KMS-11 (cell line): ENCODE results near the gene GATA5.

Source experiments
- H2AFZ ChIP-seq: fragments of 200-600 bp; sonication (generic); 2 replicates; pipeline ENCODE4 v1.6.1; 2016; ENCODE audit warnings: antibody characterized with exemption, mixed run types, low read depth
- H3K27ac ChIP-seq: fragments of 200-600 bp; sonication (generic); 2 replicates; pipeline ENCODE4 v1.6.1; 2016; ENCODE audit warnings: mild to moderate bottlenecking, mixed run types
- H3K27me3 ChIP-seq: fragments of 200-600 bp; sonication (generic); 2 replicates; pipeline ENCODE4 v1.6.1; 2017; ENCODE audit warnings: mild to moderate bottlenecking, low read depth, mixed run types, moderate library complexity; ENCODE audit not compliant: insufficient read depth
- H3K36me3 ChIP-seq: fragments of 200-600 bp; sonication (generic); 2 replicates; pipeline ENCODE4 v1.6.1; 2017; ENCODE audit warnings: mild to moderate bottlenecking, mixed run types; ENCODE audit not compliant: insufficient read depth
- H3K4me1 ChIP-seq: fragments of 200-600 bp; sonication (generic); 2 replicates; pipeline ENCODE4 v1.6.1; 2016; ENCODE audit warnings: mild to moderate bottlenecking, low read depth, mixed run types; ENCODE audit not compliant: poor library complexity, severe bottlenecking
- H3K4me2 ChIP-seq: fragments of 200-600 bp; sonication (generic); 2 replicates; pipeline ENCODE4 v1.7.0; 2016; ENCODE audit warnings: mild to moderate bottlenecking, mixed run types
- H3K4me3 ChIP-seq: fragments of 200-600 bp; sonication (generic); IDR thresholded peaks from 2 replicates; pipeline ENCODE4 v1.6.1; 2017; ENCODE audit warnings: low read depth, low read length, mixed read lengths; ENCODE audit not compliant: insufficient read depth
- H3K79me2 ChIP-seq: fragments of 200-600 bp; sonication (generic); 2 replicates; pipeline ENCODE4 v1.6.1; 2016; ENCODE audit warnings: low read depth, mixed run types; ENCODE audit not compliant: insufficient read depth
- H3K9ac ChIP-seq: fragments of 200-600 bp; sonication (generic); 2 replicates; pipeline ENCODE4 v1.6.1; 2016; ENCODE audit warnings: mild to moderate bottlenecking, mixed run types
- H4K20me1 ChIP-seq: fragments of 200-600 bp; sonication (generic); 2 replicates; pipeline ENCODE4 v1.6.1; 2016; ENCODE audit warnings: mild to moderate bottlenecking, mixed run types; ENCODE audit not compliant: insufficient read depth
- TF ChIP-seq, protein P1 (sequence below): fragments of 200-600 bp; sonication (generic); conservative IDR thresholded peaks from 2 replicates; pipeline ENCODE4 v1.6.1; 2017; ENCODE audit warnings: low read depth, mild to moderate bottlenecking, antibody characterized with exemption, low read length, moderate library complexity, mixed read lengths

The GATA5 gene

DNA sequence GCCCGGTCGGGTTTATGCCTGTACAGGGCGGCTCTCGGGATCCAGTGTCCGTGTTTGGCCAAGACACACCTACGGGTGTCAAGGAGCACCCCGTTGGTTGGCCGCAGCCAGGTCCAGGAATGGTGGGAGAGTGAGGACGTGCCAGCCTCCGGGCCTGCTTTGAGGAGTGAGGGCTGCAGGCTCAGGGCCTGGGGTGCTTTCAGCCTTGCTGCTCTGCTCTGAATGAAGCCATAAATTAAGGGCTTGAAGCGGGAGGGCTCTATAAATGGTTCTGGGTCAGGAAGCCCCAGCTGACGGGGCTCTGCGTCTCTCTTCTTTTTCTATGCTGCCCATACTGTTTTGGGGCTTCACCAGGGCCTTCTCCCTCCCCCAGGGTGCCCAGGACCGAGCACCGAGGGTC is 15.1 kb downstream of the GATA5 start:
- Histone ChIP-seq H3K79me2 (no peaks in the 10 kb centered on the region), H3K27ac (no peak overlapping the region), H3K27me3 (peaks cover 98% of the 10 kb centered on the region), H3K4me1 (no peaks in the 10 kb centered on the region), H4K20me1 (no peaks in the 10 kb centered on the region), H2AFZ (no peak overlapping the region), H3K36me3 (no peaks in the 10 kb centered on the region), H3K9ac (no peak overlapping the region), H3K4me3 (no peak overlapping the region), H3K4me2 (no peak overlapping the region)
- TF ChIP-seq, protein P1, sequence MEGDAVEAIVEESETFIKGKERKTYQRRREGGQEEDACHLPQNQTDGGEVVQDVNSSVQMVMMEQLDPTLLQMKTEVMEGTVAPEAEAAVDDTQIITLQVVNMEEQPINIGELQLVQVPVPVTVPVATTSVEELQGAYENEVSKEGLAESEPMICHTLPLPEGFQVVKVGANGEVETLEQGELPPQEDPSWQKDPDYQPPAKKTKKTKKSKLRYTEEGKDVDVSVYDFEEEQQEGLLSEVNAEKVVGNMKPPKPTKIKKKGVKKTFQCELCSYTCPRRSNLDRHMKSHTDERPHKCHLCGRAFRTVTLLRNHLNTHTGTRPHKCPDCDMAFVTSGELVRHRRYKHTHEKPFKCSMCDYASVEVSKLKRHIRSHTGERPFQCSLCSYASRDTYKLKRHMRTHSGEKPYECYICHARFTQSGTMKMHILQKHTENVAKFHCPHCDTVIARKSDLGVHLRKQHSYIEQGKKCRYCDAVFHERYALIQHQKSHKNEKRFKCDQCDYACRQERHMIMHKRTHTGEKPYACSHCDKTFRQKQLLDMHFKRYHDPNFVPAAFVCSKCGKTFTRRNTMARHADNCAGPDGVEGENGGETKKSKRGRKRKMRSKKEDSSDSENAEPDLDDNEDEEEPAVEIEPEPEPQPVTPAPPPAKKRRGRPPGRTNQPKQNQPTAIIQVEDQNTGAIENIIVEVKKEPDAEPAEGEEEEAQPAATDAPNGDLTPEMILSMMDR: no peak

GRCh38 chr20:62459488-62459887 is 16.3 kb downstream of the GATA5 start:
- no peak overlapping the region for H2AFZ ChIP-seq
- H3K36me3 ChIP-seq: no peaks in the 10 kb centered on the region
- H3K4me2 ChIP-seq: no peak overlapping the region
- no peaks in the 10 kb centered on the region for H4K20me1 ChIP-seq
- TF ChIP-seq, protein P1: no peak
- H3K4me3 ChIP-seq: no peak overlapping the region
- H3K9ac ChIP-seq: no peak overlapping the region
- H3K27me3 ChIP-seq: peaks cover 100% of the 10 kb centered on the region
- no peaks in the 10 kb centered on the region for H3K4me1 ChIP-seq
- H3K79me2 ChIP-seq: no peaks in the 10 kb centered on the region
- no peak overlapping the region for H3K27ac ChIP-seq

DNA sequence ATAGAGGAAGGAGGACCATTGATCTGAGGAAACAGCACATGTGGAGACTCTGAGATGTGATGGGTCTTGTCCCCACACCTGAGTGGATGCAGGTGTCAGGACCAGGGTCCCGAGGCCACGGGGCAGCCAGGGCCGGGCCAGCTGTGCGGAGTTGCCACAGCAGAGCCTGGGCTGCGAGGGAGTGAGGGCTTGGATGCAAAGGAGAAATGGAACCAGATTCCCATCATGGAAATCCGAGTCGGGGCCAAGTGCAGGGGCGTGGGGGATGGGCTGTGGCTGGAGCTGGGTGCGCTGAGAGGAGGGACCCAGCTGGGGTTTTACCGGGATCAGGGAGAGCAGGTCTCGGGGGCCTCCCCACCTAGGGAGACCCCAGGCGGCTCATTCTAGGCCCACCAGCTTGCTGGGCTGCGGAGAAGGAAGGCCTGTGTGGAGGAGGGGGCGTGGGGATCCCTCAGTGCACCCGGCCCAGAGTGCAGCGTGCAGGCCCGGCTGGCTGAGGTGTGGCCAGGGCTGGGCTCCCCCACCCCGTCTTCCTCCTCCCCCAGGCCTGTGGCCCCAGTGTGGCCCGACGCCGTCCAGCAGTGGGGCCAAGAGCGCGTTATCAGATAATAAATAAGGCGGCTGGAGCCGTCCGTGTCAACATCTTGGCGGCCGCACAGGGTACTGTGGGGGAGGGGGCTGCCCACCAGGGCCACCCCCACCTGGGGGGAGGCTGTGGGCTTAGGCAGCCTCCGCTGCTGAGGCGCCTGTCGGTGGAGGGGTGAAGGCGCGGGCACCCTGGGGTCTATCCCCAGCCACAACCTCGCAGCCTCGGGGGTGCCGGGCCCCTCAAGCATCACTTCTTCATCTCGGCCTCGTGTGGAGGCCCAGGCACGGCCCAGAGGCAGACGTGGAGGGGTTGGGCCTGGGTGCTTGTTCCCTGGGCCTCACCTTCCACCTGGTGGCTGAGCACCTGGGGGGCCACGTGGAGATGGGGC is 17.2 kb downstream of the GATA5 start:
- no peak overlapping the region for H3K4me2 ChIP-seq
- TF ChIP-seq, protein P1: no peak
- H3K79me2 ChIP-seq: no peaks in the 10 kb centered on the region
- H3K9ac ChIP-seq: no peak overlapping the region
- H2AFZ ChIP-seq: no peak overlapping the region
- no peak overlapping the region for H3K4me3 ChIP-seq
- H3K36me3 ChIP-seq: no peaks in the 10 kb centered on the region
- H3K27me3 ChIP-seq: peaks cover 100% of the 10 kb centered on the region
- no peak overlapping the region for H3K27ac ChIP-seq
- H3K4me1 ChIP-seq: no peaks in the 10 kb centered on the region
- H4K20me1 ChIP-seq: no peaks in the 10 kb centered on the region

DNA sequence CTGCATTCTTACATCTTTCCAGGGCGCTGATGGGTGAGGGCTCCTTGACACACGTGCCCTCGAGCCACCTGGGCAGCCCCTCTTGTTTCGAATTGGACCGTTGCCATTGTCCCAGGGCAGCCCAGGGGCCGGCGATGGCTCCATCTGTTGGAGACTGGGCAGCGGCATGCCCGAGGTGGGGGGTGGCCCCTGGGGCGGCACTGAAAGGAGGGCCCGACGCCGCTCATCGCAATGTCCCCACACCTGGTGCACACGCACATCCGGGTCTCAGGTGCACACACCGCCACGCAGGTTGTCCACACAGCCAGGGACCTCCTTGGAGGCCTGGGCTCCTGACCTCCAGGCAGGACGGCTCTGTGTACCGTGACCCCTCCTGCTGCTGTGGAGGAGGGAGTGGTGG is 18.0 kb downstream of the GATA5 start:
- no peak overlapping the region for H3K27ac ChIP-seq
- TF ChIP-seq, protein P1: no peak
- no peak overlapping the region for H3K9ac ChIP-seq
- H4K20me1 ChIP-seq: no peaks in the 10 kb centered on the region
- H3K4me1 ChIP-seq: no peaks in the 10 kb centered on the region
- H2AFZ ChIP-seq: no peak overlapping the region
- H3K36me3 ChIP-seq: no peaks in the 10 kb centered on the region
- no peak overlapping the region for H3K4me2 ChIP-seq
- no peak overlapping the region for H3K4me3 ChIP-seq
- no peaks in the 10 kb centered on the region for H3K79me2 ChIP-seq
- peaks cover 100% of the 10 kb centered on the region for H3K27me3 ChIP-seq
